Colon (tissue), 2 donors: ENCODE results near the gene NR5A1.

ENCODE experiments used
- FAIRE-seq: peaks from 2 replicates; lab custom pipeline; 2012; peaks lifted over from hg19 to GRCh38; lab: Jason Lieb, UNC
- donor health status: control.
- donor health status: control.

The NR5A1 gene

DNA sequence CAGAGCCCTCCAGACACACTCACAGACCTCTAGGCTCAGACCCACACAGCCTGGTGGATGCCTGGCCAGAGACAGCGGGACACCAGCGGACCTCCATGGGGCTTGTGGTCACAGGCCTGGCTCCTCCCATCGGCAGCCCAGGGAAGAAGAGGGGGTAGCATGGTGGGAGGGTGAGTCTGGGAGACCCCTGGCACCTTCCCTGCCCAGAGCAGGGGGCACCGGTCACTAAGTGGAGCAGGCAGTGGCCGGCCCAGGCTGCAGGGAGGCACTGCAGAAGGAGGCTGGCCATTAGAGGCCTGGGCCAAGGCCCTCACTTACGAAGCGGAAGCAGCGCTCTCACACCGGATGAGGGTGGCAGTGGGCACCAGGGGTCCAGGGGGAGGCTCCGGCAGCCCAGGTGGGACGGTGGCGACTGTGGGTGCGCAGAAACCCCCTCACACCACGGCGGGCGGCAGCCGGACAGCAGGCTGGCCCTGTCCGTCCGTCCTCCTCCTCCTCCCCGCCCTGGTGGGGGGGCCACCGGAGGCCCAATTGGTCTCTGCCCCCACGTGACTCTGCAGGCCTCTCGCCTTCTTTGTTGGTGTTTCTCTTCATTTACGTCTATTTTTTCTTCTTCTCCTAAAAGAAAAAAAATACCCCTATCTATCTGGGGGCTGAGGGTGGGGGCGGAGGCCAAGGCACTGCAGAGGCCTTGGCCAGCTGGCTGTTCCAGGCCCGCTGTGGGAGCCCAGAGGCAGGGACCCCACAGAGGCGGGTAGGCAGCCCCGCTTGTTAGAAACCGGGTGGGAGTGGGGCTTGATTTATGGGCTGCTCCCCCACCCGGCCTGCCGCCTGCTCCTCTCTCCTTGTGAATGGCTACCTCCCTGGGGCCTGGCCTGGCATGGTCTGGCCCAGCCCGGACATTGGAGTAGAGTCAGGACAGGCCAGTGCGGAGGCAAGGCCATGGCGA is at the start of gene NR5A1:
TSS of gene NR5A1 (minus strand) at position 469 of the 949 bp plus-strand sequence. CDS start 4,004 bp downstream, outside the sequence.
- no peak for FAIRE-seq

DNA sequence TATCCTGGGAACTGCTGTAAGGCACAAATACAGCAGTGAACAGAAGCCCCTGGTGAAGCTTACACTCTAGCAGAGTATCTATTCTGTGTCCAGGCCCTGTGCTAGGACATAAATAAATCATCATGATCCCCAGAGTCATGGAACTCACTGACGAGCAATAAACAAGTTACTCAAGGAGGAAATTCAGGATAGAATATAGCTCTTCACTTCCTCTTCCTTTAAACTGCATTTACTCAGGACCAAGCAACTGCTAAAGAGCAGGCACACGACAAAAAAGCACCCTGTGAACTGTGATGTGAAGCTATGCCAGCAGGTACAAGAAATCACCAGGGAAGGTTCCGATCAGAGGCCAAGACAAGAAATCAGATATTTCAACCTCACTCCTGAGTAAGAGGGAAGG is 47.8 kb upstream of the NR5A1 start:
- FAIRE-seq, result no peak

- no peak for FAIRE-seq
Measured at GRCh38 chr9:124553738-124554137, 46.5 kb upstream of the NR5A1 start.

DNA sequence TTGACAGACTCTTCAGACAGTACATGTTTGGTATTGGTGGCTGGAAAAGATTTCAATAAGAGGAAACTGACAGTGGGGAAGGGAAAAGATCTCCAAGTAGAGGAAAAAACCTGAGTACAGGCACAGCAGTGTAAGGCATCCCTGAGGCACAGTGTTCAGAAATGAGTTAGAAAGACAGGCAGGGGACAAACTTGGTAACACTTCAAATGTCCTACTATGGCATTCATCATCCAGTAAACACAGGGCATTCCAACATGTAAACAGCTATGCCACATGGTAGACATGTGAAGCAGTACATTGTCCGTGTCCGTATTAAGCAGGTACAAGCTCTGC is 45.0 kb upstream of the NR5A1 start:
- no peak for FAIRE-seq

GRCh38 chr9:124551472-124552272 is 44.5 kb upstream of the NR5A1 start:
- no peak for FAIRE-seq

- no peak for FAIRE-seq
Measured at GRCh38 chr9:124550072-124550471, 42.9 kb upstream of the NR5A1 start.

- no peak for FAIRE-seq
Measured at GRCh38 chr9:124549016-124549415, 41.8 kb upstream of the NR5A1 start.

GRCh38 chr9:124544535-124544934 is 37.3 kb upstream of the NR5A1 start:
- FAIRE-seq, result no peak

DNA sequence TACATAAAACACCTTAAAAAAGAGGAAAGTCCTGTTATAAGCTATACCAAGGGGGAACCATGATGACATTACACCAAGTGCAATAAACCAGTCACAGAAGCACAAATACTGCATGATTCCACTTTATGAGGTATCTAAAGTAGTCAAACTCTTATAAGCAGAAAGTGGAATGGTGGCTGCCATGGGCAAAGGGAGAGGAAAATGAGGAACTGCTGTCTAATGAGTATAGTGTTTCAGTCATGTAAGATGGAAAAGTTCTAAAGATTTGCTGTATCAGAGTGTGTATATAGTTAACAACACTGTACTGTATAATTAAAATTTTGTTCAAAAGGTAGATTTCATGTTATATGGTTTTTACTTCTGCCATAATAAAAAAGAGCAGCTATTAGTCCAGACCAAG is 34.6 kb upstream of the NR5A1 start:
- no peak for FAIRE-seq

DNA sequence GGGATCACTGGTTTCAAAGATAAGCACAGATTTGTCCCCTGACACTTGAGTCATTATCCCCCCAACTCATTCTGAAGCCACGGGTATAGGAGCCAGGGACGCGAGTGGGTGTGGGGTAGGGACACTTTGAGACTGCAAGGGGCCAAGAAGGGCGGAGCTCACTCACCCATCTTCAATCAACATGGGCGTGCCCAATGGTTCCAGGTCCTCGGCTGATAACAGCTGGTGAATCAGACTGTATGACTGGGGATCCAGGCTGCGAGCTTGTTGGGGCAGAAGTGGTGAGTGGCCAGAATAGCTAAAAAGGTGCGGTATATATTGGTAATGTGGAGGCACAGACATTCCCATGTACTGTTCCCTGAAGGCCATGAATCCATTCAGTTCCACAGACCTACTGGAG is 30.7 kb upstream of the NR5A1 start:
- FAIRE-seq, result no peak

- no peak for FAIRE-seq
Measured at GRCh38 chr9:124535846-124536245, 28.6 kb upstream of the NR5A1 start.

- FAIRE-seq, result no peak
Measured at GRCh38 chr9:124532897-124533296, 25.7 kb upstream of the NR5A1 start.

DNA sequence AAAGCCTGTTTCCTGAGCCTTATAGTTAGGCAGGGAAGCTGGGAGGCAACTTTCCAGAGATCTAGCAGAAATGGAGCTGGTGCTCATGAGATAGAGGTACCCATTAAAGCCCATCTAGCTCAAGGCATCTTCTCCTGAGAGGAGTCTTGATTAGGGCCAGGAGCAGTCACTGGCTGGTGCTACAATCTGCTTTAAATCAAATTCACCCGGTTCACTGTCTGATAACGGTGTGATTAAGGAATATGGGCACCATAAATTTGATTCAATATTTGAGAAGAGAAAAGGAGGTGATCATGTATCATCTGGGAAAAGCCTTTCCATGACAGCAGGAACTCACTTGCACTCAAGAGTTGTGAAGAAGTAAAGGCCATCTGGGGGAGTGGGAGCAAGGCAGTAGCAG is 23.9 kb upstream of the NR5A1 start:
- FAIRE-seq, result no peak

GRCh38 chr9:124530246-124530645 is 23.0 kb upstream of the NR5A1 start:
- no peak for FAIRE-seq

DNA sequence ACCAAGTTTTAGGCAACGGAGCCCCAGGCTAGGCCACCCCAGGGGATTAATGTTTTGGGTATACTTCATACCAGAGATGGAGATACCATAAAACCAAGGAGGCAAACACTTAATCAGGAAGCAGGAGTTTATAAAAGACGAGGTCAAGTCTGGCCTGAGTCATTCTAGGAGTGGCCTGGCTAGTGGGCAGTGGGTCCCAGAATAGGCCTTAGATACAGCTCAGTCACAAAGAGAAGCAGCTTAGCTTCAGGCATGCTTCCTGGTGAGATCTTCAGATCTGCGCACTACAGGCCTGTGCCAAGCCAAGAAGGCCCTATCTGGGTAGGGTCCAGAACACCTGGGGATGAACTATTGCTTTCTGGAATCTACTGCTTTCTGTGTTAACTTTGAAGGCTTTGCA is 20.6 kb upstream of the NR5A1 start:
- FAIRE-seq, result no peak

GRCh38 chr9:124526174-124526573 is 19.0 kb upstream of the NR5A1 start:
- FAIRE-seq, result no peak

GRCh38 chr9:124522121-124523098 is 15.2 kb upstream of the NR5A1 start:
- no peak for FAIRE-seq

DNA sequence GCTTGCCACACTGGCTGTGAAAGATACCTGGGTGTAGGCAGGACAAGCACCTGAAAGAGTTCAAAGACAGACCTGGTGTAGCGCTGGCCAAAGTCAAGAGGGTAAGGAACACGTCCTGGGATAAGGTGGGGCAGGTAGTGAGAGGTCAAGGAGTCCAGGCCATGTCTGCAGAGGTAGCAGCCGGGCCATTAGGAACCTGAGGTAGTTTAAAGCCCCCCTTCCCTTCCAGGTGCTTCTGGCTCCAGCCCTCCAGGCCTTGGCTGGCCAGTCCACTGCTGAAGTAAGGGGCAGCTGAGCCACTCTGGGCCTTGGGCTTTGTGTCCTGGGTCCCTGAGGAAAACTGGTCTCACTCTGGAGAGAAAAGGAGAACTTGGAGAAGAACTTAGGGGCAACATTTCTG is 13.9 kb upstream of the NR5A1 start:
- FAIRE-seq, result no peak

DNA sequence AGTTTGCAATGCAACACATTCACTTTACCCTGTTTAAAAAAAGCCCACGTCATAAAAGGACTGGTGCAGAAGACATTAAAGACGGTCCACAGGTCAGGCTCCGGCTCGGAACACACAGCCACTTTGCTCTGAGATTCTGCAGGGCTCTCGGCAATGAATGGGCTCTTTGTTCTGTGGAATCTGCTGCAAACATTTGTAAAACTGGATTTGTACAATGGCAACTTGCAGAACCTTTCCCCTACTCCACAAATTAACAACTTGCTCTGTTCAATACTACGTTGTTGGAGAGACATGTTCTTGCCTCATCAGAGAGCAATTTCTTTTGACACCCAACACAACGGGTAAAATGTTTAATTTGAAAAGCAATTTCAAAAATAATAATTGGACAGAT is 13.0 kb upstream of the NR5A1 start:
- FAIRE-seq, result no peak

DNA sequence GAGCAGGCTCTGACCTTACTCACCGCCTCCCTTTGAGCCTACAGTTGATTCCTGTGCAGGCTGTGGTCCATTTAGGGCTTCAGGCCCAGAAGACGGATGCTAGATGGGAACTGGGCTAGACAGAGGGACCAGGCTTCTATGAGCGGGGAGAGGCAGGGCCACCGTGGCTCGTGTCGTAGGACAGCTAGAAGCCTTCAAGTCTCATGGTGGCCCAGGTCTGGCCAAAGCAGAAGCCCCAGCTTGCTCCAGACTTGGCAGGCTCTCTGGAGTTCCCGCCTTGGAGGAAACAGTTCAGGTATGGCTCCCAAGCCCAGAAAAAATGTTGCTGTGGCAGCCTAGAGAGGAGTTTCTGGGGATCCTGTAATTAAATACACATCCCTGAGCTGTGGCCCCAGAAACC is 10.9 kb upstream of the NR5A1 start:
- FAIRE-seq, result no peak

DNA sequence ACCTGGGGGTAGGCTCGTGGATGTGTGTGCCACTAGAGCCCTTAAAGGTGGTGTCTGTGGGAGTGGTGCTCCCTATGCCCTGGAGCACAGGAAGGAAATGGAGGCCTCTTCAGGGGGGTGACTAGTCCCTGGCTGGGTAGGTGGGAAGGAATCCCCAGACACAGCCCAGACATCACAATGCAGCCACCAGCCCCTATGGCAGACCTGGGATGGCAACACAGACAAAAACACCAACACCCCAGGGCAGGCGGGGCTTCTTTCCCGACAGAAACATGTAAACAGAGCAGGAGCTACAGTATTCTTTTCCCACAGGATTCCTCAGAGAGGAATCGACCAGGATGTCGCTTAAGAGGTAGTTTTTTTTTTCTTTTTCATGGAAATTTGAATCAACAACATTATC is 10.4 kb upstream of the NR5A1 start:
- FAIRE-seq, result no peak

GRCh38 chr9:124514874-124515273 is 7.7 kb upstream of the NR5A1 start:
- no peak for FAIRE-seq
